AG04450 (cell line): ENCODE results near the gene IGFBP4. TPM values are rescaled to one million over a fixed set of nuclear protein-coding genes. Genes with fewer than 3 reads are reported as not detected.

Experiments
- CTCF ChIA-PET: fragments of 300-600, 350-600 bp; formaldehyde crosslinking; extraction: SDS; loops from one replicate; lab custom pipeline; 2022; ENCODE audit warnings: antibody characterized with exemption, inconsistent platforms; lab: Charles Lee
- POLR2A ChIA-PET: fragments of 350-600 bp; formaldehyde crosslinking; extraction: SDS; loops from one replicate; lab custom pipeline; 2021; ENCODE audit warnings: antibody characterized with exemption, inconsistent platforms; lab: Yijun Ruan, JAX
- DNase-seq: peaks from one replicate; pipeline ENCODE4 v3.0.0-alpha.2; 2011; ENCODE audit warnings: low read depth, low spot score
- H3K27ac ChIP-seq: one replicate; pipeline ENCODE4 v1.5.1; 2012; ENCODE audit warnings: low read depth, low read length, control low read depth
- H3K27me3 ChIP-seq: one replicate; pipeline ENCODE4 v1.6.0; 2012; ENCODE audit warnings: low read length; ENCODE audit not compliant: control insufficient read depth, insufficient read depth
- H3K4me3 ChIP-seq: 2 replicates; pipeline ENCODE4 v1.5.1; 2011; ENCODE audit warnings: mild to moderate bottlenecking, low read depth, low read length, control low read depth
- H3K9me3 ChIP-seq: 2 replicates; pipeline ENCODE4 v1.5.1; 2012; ENCODE audit warnings: low read length; ENCODE audit not compliant: control insufficient read depth, insufficient read depth
- CTCF ChIP-seq: IDR thresholded peaks from 2 replicates; pipeline ENCODE4 v1.5.1; 2011; ENCODE audit warnings: low read depth, low read length, control low read depth, inconsistent platforms
- polyA plus RNA-seq: library from polyadenylated mRNA; depleted of rRNA; stranded (reverse); fragments of >200 nt; gene quantifications from 2 replicates; pipeline ENCODE4 v1.2.3, GENCODE V29; 2011

IGFBP4 gene
- polyA plus RNA-seq, 1 experiment: 1,026 TPM

DNA sequence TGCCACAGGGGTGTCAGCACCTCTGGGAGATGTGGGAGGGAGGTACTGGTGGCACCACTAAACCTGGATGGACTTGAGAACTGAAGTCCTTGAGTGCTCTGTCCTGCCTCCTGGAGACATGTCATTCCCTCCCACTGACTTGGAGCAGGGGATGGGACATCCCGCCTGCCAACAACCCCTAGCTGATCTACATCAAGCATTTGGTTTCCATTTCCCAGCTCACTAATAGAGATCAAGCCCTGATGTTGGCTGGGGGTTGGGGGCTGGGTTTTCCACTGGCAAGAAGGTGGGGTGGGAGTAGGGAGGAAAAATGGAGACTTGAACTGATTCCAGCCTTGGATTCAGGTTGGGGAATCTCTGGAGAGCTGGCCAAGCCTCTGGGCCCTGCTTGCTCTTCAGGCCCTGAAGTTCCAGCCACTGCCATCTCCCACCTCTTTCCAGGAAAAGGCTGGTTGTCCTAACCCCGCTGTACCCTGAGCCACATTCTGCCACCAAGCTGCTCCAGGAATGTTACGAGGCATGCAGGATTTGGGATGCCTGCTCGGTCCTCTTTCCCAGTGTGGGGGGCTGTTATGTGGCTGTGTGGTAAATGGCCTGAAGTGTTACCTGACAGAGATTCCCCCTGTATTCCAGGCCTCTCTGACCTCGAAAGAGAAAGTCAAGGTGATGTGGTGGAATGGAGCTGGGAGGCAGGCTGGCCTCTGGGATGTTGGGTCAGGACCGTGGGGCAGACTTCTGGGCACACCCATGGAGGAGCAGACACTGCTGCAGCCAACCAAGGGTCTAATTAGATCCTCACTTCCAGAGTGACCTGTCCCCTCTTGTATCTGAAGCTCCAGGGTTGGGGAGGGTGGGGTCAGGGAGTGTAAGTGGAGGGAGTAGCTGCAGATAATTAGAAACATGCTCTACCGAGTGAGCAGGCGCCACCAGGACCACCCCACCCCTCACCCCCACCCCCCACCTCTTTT is 16.7 kb downstream of the IGFBP4 start:
- POLR2A ChIA-PET: interaction anchor here (0.7 to 5.3 kb wide), 5 partner anchors 9 to 27 kb away, joined by 3 to 30 read pairs (median 4); partner anchors contain the start of gene IGFBP4
- Histone ChIP-seq H3K27me3 (no peaks in the 10 kb centered on the region), H3K4me3 (no peak overlapping the region), H3K27ac (no peak overlapping the region), H3K9me3 (no peaks in the 10 kb centered on the region)
- DNase-seq: no peak
- CTCF ChIA-PET: interaction anchor here (0.9 to 1.0 kb wide), 2 partner anchors 12 to 15 kb away, joined by 3 to 4 read pairs; no protein-coding TSS in a partner anchor
- no peak for TF ChIP-seq CTCF

DNA sequence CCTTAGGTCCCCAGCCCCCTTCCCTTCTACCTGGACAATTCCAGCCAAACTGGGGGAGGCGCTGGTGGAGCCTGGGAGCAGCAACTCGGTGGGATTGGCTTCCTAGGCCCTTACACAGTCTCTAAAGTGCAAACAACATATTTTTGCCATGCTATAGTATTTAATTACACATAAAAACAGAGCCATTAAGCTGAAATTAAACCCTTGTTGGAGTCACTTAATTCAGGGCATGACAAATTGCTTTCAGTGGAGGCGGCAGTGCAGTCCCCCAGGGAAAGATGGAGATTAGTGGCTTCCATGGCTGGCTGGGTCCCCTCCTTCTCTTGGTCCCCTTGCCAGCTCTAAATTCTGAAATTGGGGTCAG is 17.3 kb downstream of the IGFBP4 start:
- H3K27ac ChIP-seq: no peak overlapping the region
- H3K4me3 ChIP-seq: no peak overlapping the region
- ChIA-PET CTCF (interaction anchor here (0.9 to 1.0 kb wide), 2 partner anchors 13 to 16 kb away, joined by 3 to 4 read pairs; no protein-coding TSS in a partner anchor), POLR2A (interaction anchor here (1.3 to 5.3 kb wide), 2 partner anchors 10 to 17 kb away, joined by 4 to 30 read pairs; no protein-coding TSS in a partner anchor)
- TF ChIP-seq CTCF: no peak
- no peaks in the 10 kb centered on the region for H3K27me3 ChIP-seq
- DNase-seq: no peak
- no peaks in the 10 kb centered on the region for H3K9me3 ChIP-seq

DNA sequence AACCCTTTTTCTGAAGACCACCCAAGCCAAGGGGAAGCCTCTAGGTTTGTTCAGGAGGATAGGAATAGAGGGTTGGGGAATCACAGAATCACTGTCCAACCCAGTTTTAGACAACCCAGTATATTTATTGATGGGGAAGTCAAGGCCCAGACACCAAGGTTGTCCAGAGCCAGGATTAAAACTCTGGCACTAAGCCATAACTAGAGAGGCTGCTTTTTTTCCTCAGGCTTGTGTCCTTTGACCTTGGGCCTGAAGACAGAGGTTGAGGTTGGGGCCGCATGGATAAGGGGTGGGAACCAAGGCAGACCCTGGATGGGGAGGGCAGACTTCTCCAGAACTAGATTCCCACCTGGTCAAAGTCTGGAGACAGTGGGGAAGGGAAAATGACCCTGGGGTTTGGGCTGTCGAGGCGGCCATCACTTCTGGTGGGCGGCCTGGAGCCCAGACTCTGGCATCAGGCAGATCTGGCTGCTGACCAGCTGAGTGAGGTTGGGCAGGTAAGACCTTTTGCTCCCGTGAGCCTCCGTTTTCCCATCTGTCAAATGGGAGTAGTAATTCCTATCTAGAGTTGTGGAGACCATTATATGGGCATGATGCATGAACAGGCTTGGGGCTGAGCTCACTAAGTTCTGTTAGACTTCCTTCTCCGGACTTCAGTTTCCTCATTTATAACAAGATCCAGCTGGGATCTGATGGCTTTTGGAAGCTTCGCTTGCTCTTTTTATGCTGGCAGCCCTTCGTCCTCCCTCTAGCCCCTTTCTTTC is 17.9 kb downstream of the IGFBP4 start:
- no peak overlapping the region for H3K4me3 ChIP-seq
- POLR2A ChIA-PET: interaction anchor here (0.6 to 5.3 kb wide), 6 partner anchors 10 to 72 kb away, joined by 3 to 30 read pairs (median 5); no protein-coding TSS in a partner anchor
- peak overlapping the region; percentile 57 for H3K27ac ChIP-seq
- H3K27me3 ChIP-seq: no peaks in the 10 kb centered on the region
- no peaks in the 10 kb centered on the region for H3K9me3 ChIP-seq
- CTCF ChIA-PET: interaction anchor here (0.9 to 1.0 kb wide), 2 partner anchors 10 to 17 kb away, joined by 3 read pairs; no protein-coding TSS in a partner anchor
- no peak for DNase-seq
- TF ChIP-seq CTCF: no peak

GRCh38 chr17:40461732-40462342 is 18.6 kb downstream of the IGFBP4 start:
- Histone ChIP-seq H3K27me3 (no peaks in the 10 kb centered on the region), H3K4me3 (no peak overlapping the region), H3K27ac (peak overlapping the region; percentile 57), H3K9me3 (no peaks in the 10 kb centered on the region)
- TF ChIP-seq CTCF: no peak
- ChIA-PET POLR2A (interaction anchor here (1.0 to 5.3 kb wide), 6 partner anchors 10 to 71 kb away, joined by 3 to 30 read pairs (median 5); partner anchors contain the start of gene IGFBP4), CTCF (interaction anchor here (0.5 to 1.0 kb wide), 2 partner anchors 11 to 14 kb away, joined by 3 to 4 read pairs; no protein-coding TSS in a partner anchor)
- no peak for DNase-seq
